ENCODE results near the gene PPARG.
"Not testable (repeated sequence)": the region's sequence is repeated elsewhere in the genome, so short reads cannot be mapped to it uniquely, and the experiment has no call there.

DNA sequence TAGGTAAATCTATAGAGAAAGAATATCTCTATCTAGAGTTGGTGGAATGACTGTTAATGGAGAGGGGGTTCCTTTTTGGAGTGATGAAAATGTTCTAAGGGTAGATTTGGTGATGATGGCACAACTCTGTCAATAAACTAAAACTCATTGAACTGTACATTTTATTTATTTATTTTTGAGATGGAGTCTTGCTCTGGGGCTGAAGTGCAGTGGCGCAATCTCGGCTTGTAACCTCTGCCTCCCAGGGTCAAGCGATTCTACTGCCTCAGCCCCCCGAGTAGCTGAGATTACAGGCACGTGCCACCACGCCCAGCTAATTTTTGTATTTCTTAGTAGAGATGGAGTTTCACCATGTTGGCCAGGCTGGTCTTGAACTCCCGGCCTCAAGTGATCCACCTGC, 3.1 kb upstream of the PPARG start:
- TF ChIP-seq, protein P1, sequence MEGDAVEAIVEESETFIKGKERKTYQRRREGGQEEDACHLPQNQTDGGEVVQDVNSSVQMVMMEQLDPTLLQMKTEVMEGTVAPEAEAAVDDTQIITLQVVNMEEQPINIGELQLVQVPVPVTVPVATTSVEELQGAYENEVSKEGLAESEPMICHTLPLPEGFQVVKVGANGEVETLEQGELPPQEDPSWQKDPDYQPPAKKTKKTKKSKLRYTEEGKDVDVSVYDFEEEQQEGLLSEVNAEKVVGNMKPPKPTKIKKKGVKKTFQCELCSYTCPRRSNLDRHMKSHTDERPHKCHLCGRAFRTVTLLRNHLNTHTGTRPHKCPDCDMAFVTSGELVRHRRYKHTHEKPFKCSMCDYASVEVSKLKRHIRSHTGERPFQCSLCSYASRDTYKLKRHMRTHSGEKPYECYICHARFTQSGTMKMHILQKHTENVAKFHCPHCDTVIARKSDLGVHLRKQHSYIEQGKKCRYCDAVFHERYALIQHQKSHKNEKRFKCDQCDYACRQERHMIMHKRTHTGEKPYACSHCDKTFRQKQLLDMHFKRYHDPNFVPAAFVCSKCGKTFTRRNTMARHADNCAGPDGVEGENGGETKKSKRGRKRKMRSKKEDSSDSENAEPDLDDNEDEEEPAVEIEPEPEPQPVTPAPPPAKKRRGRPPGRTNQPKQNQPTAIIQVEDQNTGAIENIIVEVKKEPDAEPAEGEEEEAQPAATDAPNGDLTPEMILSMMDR (IDR thresholded peaks at IDR 0.05), result not testable (repeated sequence)
- TF ChIP-seq POLR2A, POLR2AphosphoS5, EP300 (IDR thresholded peaks at IDR 0.05): not testable (repeated sequence)

Data from suprapubic skin (tissue), 4 donors.